Measurements from ENCODE around the gene CHID1.

GRCh38 chr11:934527-934926, 23.9 kb upstream of the CHID1 start:
- TF ChIP-seq CTCF (IDR thresholded peaks at IDR 0.05) (no peak), POLR2A (IDR thresholded peaks at IDR 0.05) (no peak), POLR2AphosphoS5 (IDR thresholded peaks at IDR 0.05) (no peak)

All from breast epithelium (tissue), 3 donors.